Measurements from ENCODE around the gene ACTR10.

- TF ChIP-seq CTCF (IDR thresholded peaks at IDR 0.05) (no peak), POLR2A (IDR thresholded peaks at IDR 0.05) (no peak)
These were observed 32.9 kb upstream of the ACTR10 start for GRCh38 chr14:58167057-58167456.
